Adrenal gland (tissue), 5 donors: ENCODE data around the gene CASKIN2.

ENCODE experiments used
- CTCF ChIP-seq, 6 experiments: fragments of 450-650 bp in 4 of 6; fragments of 200-600 bp in 2 of 6; sonication (generic) in 1 of 6; IDR thresholded peaks; 1 replicate in 5 of 6; 2 replicates in 1 of 6; pipeline versions ENCODE4 v1.5.1 to v1.8.0; 2016 to 2021; ENCODE audit warnings: antibody characterized with exemption in 6 of 6, mild to moderate bottlenecking in 2 of 6, moderate library complexity in 1 of 6
- POLR2A ChIP-seq, 2 donors: fragments of 450-650 bp; IDR thresholded peaks; one replicate each; pipeline ENCODE4 v1.6.1; 2017; ENCODE audit warnings: antibody characterized with exemption in 2 of 2, mild to moderate bottlenecking in 2 of 2, moderate library complexity in 1 of 2
- donor health status: DM: no; HTN: no; CAD: no.

DNA sequence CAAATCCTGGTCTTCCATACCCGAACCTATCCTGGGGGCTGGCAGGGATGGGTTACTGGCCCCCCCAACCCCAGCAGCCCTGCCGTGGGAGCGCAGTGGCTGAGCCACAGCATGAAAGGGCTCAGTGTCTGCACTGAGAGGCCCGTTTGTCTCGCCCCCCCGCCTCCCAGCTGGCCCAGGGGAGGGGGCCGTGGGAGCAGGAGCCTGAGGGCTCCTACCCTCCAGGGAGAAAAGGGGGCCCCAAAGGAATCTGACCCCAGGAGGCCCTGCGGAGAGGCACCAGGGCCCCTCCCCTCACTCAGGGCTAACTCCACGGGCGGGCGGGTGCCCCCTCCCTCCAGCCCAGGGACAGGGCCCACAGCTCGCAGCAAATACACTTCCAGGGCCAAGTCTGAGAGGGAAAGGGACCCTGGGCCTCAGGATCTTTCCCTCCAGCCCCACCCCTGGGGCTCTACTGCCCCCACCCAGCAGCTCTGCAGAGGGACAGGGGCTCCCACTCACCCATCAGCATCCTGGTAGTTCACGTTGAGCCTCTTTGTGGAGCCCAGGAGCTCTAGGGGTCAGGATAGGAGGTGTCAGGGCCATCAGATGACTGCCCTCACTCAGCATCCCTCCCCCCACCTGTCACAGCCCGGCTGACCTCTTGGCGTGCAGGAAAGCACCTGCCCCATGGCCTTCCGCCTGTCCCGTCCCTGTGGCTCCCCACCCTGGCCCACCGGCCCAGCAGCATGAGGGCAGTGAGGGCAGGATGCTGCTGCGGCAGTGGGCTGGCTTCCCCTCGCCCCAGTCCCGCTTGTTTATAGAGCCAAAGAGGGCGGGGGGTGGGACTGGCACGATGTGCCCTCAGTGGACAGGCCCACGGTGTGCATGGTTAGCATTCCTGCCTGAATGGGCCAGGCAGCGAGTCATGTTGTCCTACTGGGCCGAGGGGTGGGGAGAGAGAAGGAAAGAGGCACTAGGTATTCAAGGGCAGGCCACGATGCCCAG lies 7.3 kb downstream of the CASKIN2 start:
- no peak for TF ChIP-seq CTCF (IDR thresholded peaks at IDR 0.05)
- no peak for TF ChIP-seq POLR2A (IDR thresholded peaks at IDR 0.05)
